SK-N-MC (cell line): Measurements from ENCODE around the gene KRTAP10-6.

ENCODE experiments used
- EZH2 ChIP-seq: fragments of 200-600 bp; sonication (generic); IDR thresholded peaks from one replicate; pipeline ENCODE4 v1.6.1; 2017; ENCODE audit warnings: antibody characterized with exemption
- POLR2AphosphoS5 ChIP-seq: IDR thresholded peaks from 2 replicates; pipeline ENCODE4 v1.6.1; 2012; ENCODE audit warnings: mild to moderate bottlenecking, low read depth, low read length, borderline replicate concordance

DNA sequence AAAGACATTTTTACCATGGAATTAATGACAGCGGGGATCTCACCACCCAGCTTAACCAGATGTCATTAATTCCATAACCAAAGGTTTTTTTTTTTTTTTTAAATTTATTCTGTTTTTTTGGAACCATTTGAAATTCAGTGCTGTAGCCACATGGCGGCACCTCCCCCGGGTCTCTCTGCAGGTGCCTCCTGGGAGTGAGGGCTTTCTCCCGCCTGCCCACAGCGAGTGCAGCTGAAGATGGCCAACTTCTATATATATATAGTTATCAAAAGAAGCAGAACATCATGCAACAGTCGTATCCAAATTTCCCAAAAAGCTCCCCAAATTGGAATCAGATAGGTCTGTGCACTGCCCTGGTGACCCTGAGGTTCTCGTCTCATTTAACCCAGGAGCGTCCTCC lies 23.2 kb upstream of the KRTAP10-6 start:
- TF ChIP-seq EZH2 (no peak), POLR2AphosphoS5 (no peak)
